SK-N-SH (cell line): ENCODE data around the gene DEPDC4. TPM values are rescaled to one million over a fixed set of nuclear protein-coding genes. Genes with fewer than 3 reads are reported as not detected.

ENCODE experiments used
- CTCF ChIA-PET: fragments of 300-600, 350-600 bp; formaldehyde crosslinking; extraction: SDS; loops from one replicate; lab custom pipeline; 2021; lab: Yijun Ruan, JAX
- POLR2A ChIA-PET: fragments of 350-600 bp; sonication (Branson Sonifier 250); formaldehyde crosslinking; extraction: SDS; loops from one replicate; lab custom pipeline; 2020; ENCODE audit warnings: antibody characterized with exemption, inconsistent platforms; lab: Yijun Ruan, JAX
- DNase-seq: peaks from one replicate; pipeline ENCODE4 v3.0.0; 2012
- H2AFZ ChIP-seq: fragments of 200-600 bp; sonication (generic); 2 replicates; pipeline ENCODE4 v1.8.1; 2016; ENCODE audit warnings: antibody characterized with exemption, mild to moderate bottlenecking, low read depth
- H3F3A ChIP-seq: fragments of 200-600 bp; sonication (generic); replicated peaks from 2 replicates; pipeline ENCODE3; 2016; ENCODE audit warnings: antibody characterized with exemption, mild to moderate bottlenecking; ENCODE audit not compliant: insufficient read depth
- H3K27ac ChIP-seq, 2 experiments: fragments of 200-500 bp in 1 of 2; fragments of 200-600 bp in 1 of 2; sonication (Bioruptor generic) in 1 of 2; sonication (generic), shearing (Covaris generic) in 1 of 2; 2 replicates each; pipeline versions ENCODE4 v1.5.1 to v1.6.1; 2014 to 2016; ENCODE audit warnings: low read depth in 2 of 2, inconsistent platforms in 1 of 2, low read length in 1 of 2, mild to moderate bottlenecking in 1 of 2, mixed read lengths in 1 of 2
- H3K27me3 ChIP-seq: fragments of 200-600 bp; sonication (generic), shearing (Covaris generic); 2 replicates; pipeline ENCODE4 v1.6.1; 2016; ENCODE audit warnings: mixed run types; ENCODE audit not compliant: insufficient read depth
- H3K36me3 ChIP-seq, 2 experiments: fragments of 200-500 bp in 1 of 2; fragments of 200-600 bp in 1 of 2; sonication (Bioruptor generic) in 1 of 2; sonication (generic) in 1 of 2; replicated peaks in 1 of 2; 2 replicates each; pipeline versions ENCODE3 to v1.5.1; 2014 to 2016; ENCODE audit warnings: low read length in 1 of 2, mild to moderate bottlenecking in 1 of 2; ENCODE audit not compliant: insufficient read depth in 2 of 2, control insufficient read depth in 1 of 2
- H3K4me1 ChIP-seq, 2 experiments: fragments of 200-500 bp in 1 of 2; fragments of 200-600 bp in 1 of 2; sonication (Bioruptor generic) in 1 of 2; sonication (generic), shearing (Covaris generic) in 1 of 2; 2 replicates each; pipeline versions ENCODE4 v1.5.1 to v1.6.1; 2014 to 2016; ENCODE audit warnings: low read depth in 1 of 2, low read length in 1 of 2, mixed run types in 1 of 2; ENCODE audit not compliant: insufficient read depth in 2 of 2, control insufficient read depth in 1 of 2
- H3K4me2 ChIP-seq: fragments of 200-600 bp; sonication (generic), shearing (Covaris generic); 2 replicates; pipeline ENCODE4 v1.6.1; 2017; ENCODE audit warnings: mixed run types
- H3K4me3 ChIP-seq, 2 experiments: fragments of 200-500 bp in 1 of 2; fragments of 200-600 bp in 1 of 2; sonication (Bioruptor generic) in 1 of 2; sonication (generic), shearing (Covaris generic) in 1 of 2; 2 replicates each; pipeline versions ENCODE4 v1.5.1 to v1.8.1; 2014 to 2016; ENCODE audit warnings: low read depth in 2 of 2, inconsistent platforms in 1 of 2, low read length in 1 of 2, mild to moderate bottlenecking in 1 of 2, mixed read lengths in 1 of 2, moderate library complexity in 1 of 2
- H3K79me2 ChIP-seq: fragments of 200-600 bp; sonication (generic); 2 replicates; pipeline ENCODE4 v1.8.1; 2017; ENCODE audit warnings: mild to moderate bottlenecking; ENCODE audit not compliant: insufficient read depth
- H3K9ac ChIP-seq: fragments of 200-600 bp; sonication (generic); 2 replicates; pipeline ENCODE4 v1.6.1; 2017; ENCODE audit warnings: mixed run types
- H3K9me2 ChIP-seq: fragments of 200-600 bp; sonication (generic); 2 replicates; pipeline ENCODE4 v1.6.1; 2017; ENCODE audit warnings: mixed run types
- H3K9me3 ChIP-seq: fragments of 200-600 bp; sonication (generic); 2 replicates; pipeline ENCODE4 v1.6.1; 2017; ENCODE audit warnings: mixed run types, mild to moderate bottlenecking, moderate library complexity
- H4K20me1 ChIP-seq: fragments of 200-600 bp; sonication (generic); 2 replicates; pipeline ENCODE4 v1.6.1; 2017; ENCODE audit warnings: mild to moderate bottlenecking, mixed run types; ENCODE audit not compliant: insufficient read depth
- CHD2 ChIP-seq: fragments of 150-350 bp; IDR thresholded peaks from 2 replicates; pipeline ENCODE4 v1.6.1; 2018; ENCODE audit warnings: low read length; ENCODE audit not compliant: partially characterized antibody
- ELF1 ChIP-seq: IDR thresholded peaks from 2 replicates; pipeline ENCODE4 v1.4.0; 2012
- EZH2phosphoT487 ChIP-seq: fragments of 200-600 bp; sonication (generic); IDR thresholded peaks from 2 replicates; pipeline ENCODE4 v1.6.1; 2017; ENCODE audit warnings: low read depth, mixed run types, mild to moderate bottlenecking, antibody characterized with exemption, moderate library complexity, borderline replicate concordance
- FOSL2 ChIP-seq: IDR thresholded peaks from 2 replicates; pipeline ENCODE4 v1.4.0; 2012; ENCODE audit warnings: low read depth, mild to moderate bottlenecking, moderate library complexity, borderline replicate concordance
- FOXM1 ChIP-seq: IDR thresholded peaks from 2 replicates; pipeline ENCODE4 v1.4.0; 2012; ENCODE audit warnings: low read depth, mild to moderate bottlenecking
- GABPA ChIP-seq: IDR thresholded peaks from 2 replicates; pipeline ENCODE4 v1.4.0; 2012; ENCODE audit warnings: low read depth, mild to moderate bottlenecking
- JUND ChIP-seq: IDR thresholded peaks from 2 replicates; pipeline ENCODE4 v1.4.0; 2012
- NFIC ChIP-seq: IDR thresholded peaks from 2 replicates; pipeline ENCODE4 v1.4.0; 2012; ENCODE audit warnings: borderline replicate concordance
- NRF1 ChIP-seq: IDR thresholded peaks from 2 replicates; pipeline ENCODE4 v1.6.1; 2012; ENCODE audit warnings: low read depth, mild to moderate bottlenecking, low read length
- RFX5 ChIP-seq: IDR thresholded peaks from 2 replicates; pipeline ENCODE4 v1.6.1; 2012; ENCODE audit warnings: mild to moderate bottlenecking, improper control_type of control experiment, low read length
- SMC3 ChIP-seq: IDR thresholded peaks from 2 replicates; pipeline ENCODE4 v1.6.1; 2012; ENCODE audit warnings: low read depth, low read length, improper control_type of control experiment
- TCF12 ChIP-seq: IDR thresholded peaks from 2 replicates; pipeline ENCODE4 v1.4.0; 2012
- WGBS: methylation state at CpG from one replicate; pipeline ENCODE4 v1.1.6; 2017; ENCODE audit warnings: low lambda C conversion rate; 5-methylcytosine and 5-hydroxymethylcytosine counted together
- polyA plus RNA-seq, 3 experiments: library from polyadenylated mRNA; depleted of rRNA; stranded (reverse); fragments of >200 nt; gene quantifications; 2 replicates each; pipeline ENCODE4 v1.2.3, GENCODE V29; 2012
- TF ChIP-seq, protein P1 (sequence below): fragments of 200-600 bp; sonication (generic); IDR thresholded peaks from 2 replicates; pipeline ENCODE4 v1.6.1; 2017; ENCODE audit warnings: antibody characterized with exemption, mild to moderate bottlenecking, moderate library complexity
- TF ChIP-seq, protein P2 (sequence below): IDR thresholded peaks from 2 replicates; pipeline ENCODE4 v1.4.0; 2012; ENCODE audit warnings: low read depth, borderline replicate concordance
- TF ChIP-seq, protein P3 (sequence below): IDR thresholded peaks from 2 replicates; pipeline ENCODE4 v1.6.1; 2012; ENCODE audit warnings: mild to moderate bottlenecking, low read depth, low read length, moderate library complexity
- TF ChIP-seq, protein P4 (sequence below): IDR thresholded peaks from 2 replicates; pipeline ENCODE4 v1.4.0; 2012; ENCODE audit warnings: low read depth, borderline replicate concordance
- TF ChIP-seq, protein P5 (sequence below): IDR thresholded peaks from 2 replicates; pipeline ENCODE4 v1.4.0; 2012; ENCODE audit warnings: low read depth

The DEPDC4 gene
- polyA plus RNA-seq, 1 of the 3 experiments (the other 2 are of a cell fraction) = 0.76 TPM

DNA sequence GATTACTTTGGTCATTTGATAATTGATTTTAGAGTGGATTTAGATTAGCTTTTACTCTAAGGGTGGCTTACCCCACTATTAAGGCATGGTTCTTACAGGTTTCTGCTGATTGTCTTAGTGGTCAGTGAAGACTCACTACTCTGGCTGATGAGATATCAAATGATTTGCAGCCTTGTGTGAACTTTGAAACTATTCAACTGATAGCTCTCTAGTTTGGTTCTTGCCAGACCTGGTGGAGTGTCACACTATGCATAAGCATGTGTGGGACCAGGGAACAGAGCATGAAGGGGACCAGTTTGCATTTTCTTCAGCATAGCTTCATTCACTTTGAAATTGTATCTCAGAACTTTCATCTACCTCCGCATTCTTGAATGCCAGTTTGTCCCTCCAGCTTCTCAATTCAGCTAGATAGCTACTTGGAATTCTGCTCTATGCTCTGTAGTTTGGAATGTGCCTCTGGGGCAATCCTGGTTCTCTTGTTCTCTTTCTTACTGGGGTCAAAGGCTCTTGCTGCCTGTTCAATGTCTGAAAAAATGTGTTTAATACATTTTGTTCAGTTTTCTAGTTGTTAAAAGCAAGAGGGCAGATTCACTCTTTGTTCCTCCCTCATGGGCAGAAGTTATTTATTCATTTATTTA lies 12.8 kb upstream of the DEPDC4 start (continued):
- TF ChIP-seq, protein P1, sequence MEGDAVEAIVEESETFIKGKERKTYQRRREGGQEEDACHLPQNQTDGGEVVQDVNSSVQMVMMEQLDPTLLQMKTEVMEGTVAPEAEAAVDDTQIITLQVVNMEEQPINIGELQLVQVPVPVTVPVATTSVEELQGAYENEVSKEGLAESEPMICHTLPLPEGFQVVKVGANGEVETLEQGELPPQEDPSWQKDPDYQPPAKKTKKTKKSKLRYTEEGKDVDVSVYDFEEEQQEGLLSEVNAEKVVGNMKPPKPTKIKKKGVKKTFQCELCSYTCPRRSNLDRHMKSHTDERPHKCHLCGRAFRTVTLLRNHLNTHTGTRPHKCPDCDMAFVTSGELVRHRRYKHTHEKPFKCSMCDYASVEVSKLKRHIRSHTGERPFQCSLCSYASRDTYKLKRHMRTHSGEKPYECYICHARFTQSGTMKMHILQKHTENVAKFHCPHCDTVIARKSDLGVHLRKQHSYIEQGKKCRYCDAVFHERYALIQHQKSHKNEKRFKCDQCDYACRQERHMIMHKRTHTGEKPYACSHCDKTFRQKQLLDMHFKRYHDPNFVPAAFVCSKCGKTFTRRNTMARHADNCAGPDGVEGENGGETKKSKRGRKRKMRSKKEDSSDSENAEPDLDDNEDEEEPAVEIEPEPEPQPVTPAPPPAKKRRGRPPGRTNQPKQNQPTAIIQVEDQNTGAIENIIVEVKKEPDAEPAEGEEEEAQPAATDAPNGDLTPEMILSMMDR = no peak
- no peak for TF ChIP-seq ELF1

DNA sequence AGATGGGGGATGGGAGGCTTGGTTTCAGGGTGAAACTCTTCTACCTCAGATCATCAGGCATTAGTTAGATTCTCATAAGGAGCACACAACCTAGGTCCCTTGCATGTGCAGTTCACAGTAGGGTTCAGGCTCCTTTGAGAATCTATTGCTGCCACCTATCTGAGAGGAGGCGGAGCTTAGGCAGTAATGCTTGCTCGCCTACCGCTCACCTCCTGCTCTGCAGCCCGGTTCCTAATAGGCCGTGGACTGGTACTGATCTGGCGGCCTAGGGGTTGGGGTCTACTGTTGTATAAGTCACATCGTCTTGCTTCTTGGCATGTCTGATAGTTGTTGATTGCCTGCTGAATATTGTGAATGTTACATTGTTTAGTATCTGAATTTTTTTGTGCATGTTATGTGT lies 12.3 kb upstream of the DEPDC4 start:
- POLR2A ChIA-PET = interaction anchor here (1.0 kb wide), 1 partner anchor 12 kb away, joined by 3 read pairs; the partner anchor contains the start of genes DEPDC4 and SCYL2
- no peak overlapping the region for H3K4me2 ChIP-seq

More for the DNA sequence above, 12.3 kb upstream of the DEPDC4 start:
- Histone ChIP-seq H3K79me2 (peaks cover 86% of the 10 kb centered on the region), H3F3A (no peaks in the 10 kb centered on the region), H3K4me1 (no peaks in the 10 kb centered on the region; a peak in 1 of 4 replicates), H3K27me3 (no peaks in the 10 kb centered on the region), H3K9me3 (no peaks in the 10 kb centered on the region), H3K9me2 (no peaks in the 10 kb centered on the region), H3K36me3 (peaks cover 13 to 22% of the 10 kb centered on the region in 2 experiments), H3K27ac (no peak overlapping the region), H4K20me1 (peaks cover 32% of the 10 kb centered on the region), H3K9ac (no peak overlapping the region), H3K4me3 (no peak overlapping the region), H2AFZ (no peak overlapping the region)
- CTCF ChIA-PET = no interaction called here
- WGBS = 100% methylated on average over 2 of the region's 7 CpGs
- no peak for TF ChIP-seq TCF12
- TF ChIP-seq EZH2phosphoT487 = no peak
- no peak for TF ChIP-seq SMC3
- TF ChIP-seq FOSL2 = no peak
- no peak for TF ChIP-seq ELF1
- TF ChIP-seq, protein P2, sequence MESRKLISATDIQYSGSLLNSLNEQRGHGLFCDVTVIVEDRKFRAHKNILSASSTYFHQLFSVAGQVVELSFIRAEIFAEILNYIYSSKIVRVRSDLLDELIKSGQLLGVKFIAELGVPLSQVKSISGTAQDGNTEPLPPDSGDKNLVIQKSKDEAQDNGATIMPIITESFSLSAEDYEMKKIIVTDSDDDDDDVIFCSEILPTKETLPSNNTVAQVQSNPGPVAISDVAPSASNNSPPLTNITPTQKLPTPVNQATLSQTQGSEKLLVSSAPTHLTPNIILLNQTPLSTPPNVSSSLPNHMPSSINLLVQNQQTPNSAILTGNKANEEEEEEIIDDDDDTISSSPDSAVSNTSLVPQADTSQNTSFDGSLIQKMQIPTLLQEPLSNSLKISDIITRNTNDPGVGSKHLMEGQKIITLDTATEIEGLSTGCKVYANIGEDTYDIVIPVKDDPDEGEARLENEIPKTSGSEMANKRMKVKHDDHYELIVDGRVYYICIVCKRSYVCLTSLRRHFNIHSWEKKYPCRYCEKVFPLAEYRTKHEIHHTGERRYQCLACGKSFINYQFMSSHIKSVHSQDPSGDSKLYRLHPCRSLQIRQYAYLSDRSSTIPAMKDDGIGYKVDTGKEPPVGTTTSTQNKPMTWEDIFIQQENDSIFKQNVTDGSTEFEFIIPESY = no peak
- TF ChIP-seq, protein P3, sequence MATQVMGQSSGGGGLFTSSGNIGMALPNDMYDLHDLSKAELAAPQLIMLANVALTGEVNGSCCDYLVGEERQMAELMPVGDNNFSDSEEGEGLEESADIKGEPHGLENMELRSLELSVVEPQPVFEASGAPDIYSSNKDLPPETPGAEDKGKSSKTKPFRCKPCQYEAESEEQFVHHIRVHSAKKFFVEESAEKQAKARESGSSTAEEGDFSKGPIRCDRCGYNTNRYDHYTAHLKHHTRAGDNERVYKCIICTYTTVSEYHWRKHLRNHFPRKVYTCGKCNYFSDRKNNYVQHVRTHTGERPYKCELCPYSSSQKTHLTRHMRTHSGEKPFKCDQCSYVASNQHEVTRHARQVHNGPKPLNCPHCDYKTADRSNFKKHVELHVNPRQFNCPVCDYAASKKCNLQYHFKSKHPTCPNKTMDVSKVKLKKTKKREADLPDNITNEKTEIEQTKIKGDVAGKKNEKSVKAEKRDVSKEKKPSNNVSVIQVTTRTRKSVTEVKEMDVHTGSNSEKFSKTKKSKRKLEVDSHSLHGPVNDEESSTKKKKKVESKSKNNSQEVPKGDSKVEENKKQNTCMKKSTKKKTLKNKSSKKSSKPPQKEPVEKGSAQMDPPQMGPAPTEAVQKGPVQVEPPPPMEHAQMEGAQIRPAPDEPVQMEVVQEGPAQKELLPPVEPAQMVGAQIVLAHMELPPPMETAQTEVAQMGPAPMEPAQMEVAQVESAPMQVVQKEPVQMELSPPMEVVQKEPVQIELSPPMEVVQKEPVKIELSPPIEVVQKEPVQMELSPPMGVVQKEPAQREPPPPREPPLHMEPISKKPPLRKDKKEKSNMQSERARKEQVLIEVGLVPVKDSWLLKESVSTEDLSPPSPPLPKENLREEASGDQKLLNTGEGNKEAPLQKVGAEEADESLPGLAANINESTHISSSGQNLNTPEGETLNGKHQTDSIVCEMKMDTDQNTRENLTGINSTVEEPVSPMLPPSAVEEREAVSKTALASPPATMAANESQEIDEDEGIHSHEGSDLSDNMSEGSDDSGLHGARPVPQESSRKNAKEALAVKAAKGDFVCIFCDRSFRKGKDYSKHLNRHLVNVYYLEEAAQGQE = no peak
- TF ChIP-seq RFX5 = no peak
- no peak for TF ChIP-seq NFIC
- no peak for TF ChIP-seq GABPA
- no peak for TF ChIP-seq JUND
- TF ChIP-seq NRF1 = no peak
- TF ChIP-seq, protein P4, sequence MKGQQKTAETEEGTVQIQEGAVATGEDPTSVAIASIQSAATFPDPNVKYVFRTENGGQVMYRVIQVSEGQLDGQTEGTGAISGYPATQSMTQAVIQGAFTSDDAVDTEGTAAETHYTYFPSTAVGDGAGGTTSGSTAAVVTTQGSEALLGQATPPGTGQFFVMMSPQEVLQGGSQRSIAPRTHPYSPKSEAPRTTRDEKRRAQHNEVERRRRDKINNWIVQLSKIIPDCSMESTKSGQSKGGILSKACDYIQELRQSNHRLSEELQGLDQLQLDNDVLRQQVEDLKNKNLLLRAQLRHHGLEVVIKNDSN = no peak
- TF ChIP-seq, protein P5, sequence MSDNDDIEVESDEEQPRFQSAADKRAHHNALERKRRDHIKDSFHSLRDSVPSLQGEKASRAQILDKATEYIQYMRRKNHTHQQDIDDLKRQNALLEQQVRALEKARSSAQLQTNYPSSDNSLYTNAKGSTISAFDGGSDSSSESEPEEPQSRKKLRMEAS = no peak
- TF ChIP-seq FOXM1 = no peak
- no peak for TF ChIP-seq CHD2
- DNase-seq = no peak
